ENCODE measurements around the gene DISP3. TPM values are rescaled to one million over a fixed set of nuclear protein-coding genes. Genes with fewer than 3 reads are reported as not detected.

The DISP3 gene
- polyA plus RNA-seq, 1 experiment = 0.02 TPM

- Histone ChIP-seq H3K9me3 (ENCODE audit: control insufficient read depth, insufficient read depth, low read length) (peaks cover 6% of the 10 kb centered on the region; the same call in 1 of the 2 replicates), H3K27ac (ENCODE audit: low read depth, low read length) (no peak overlapping the region), H3K4me3 (ENCODE audit: low read depth, low read length) (no peak overlapping the region), H3K27me3 (ENCODE audit: control insufficient read depth, insufficient read depth, low read length) (peaks cover 3% of the 10 kb centered on the region)
- ChIA-PET CTCF (no interaction called here), POLR2A (no interaction called here)
- no peak for DNase-seq (ENCODE audit: low read depth, low spot score)
- no peak for TF ChIP-seq CTCF (IDR thresholded peaks at IDR 0.05; ENCODE audit: low read depth, low read length)
Observed at GRCh38 chr1:11533790-11534787, 55.1 kb downstream of the DISP3 start.

- Histone ChIP-seq H3K4me3 (ENCODE audit: low read depth, low read length) (no peak overlapping the region), H3K27ac (ENCODE audit: low read depth, low read length) (no peak overlapping the region), H3K9me3 (ENCODE audit: control insufficient read depth, insufficient read depth, low read length) (peaks cover 6% of the 10 kb centered on the region; the same call in 1 of the 2 replicates), H3K27me3 (ENCODE audit: control insufficient read depth, insufficient read depth, low read length) (peaks cover 3% of the 10 kb centered on the region)
- TF ChIP-seq CTCF (IDR thresholded peaks at IDR 0.05; ENCODE audit: low read depth, low read length) = no peak
- DNase-seq (ENCODE audit: low read depth, low spot score) = no peak
- POLR2A ChIA-PET = no interaction called here
- CTCF ChIA-PET = no interaction called here
Observed at GRCh38 chr1:11534846-11535245, 55.9 kb downstream of the DISP3 start.

- POLR2A ChIA-PET = no interaction called here
- CTCF ChIA-PET = no interaction called here
- TF ChIP-seq CTCF (IDR thresholded peaks at IDR 0.05; ENCODE audit: low read depth, low read length) = no peak
Observed at GRCh38 chr1:11535316-11535715, 56.4 kb downstream of the DISP3 start.

GRCh38 chr1:11535761-11536572, 57.0 kb downstream of the DISP3 start:
- CTCF ChIA-PET = no interaction called here
- H3K27ac ChIP-seq (ENCODE audit: low read depth, low read length) = no peak overlapping the region
- POLR2A ChIA-PET = no interaction called here
- peaks cover 3% of the 10 kb centered on the region for H3K27me3 ChIP-seq (ENCODE audit: control insufficient read depth, insufficient read depth, low read length)
- H3K4me3 ChIP-seq (ENCODE audit: low read depth, low read length) = no peak overlapping the region
- peaks cover 6% of the 10 kb centered on the region; the same call in 1 of the 2 replicates for H3K9me3 ChIP-seq (ENCODE audit: control insufficient read depth, insufficient read depth, low read length)
- no peak for DNase-seq (ENCODE audit: low read depth, low spot score)
- no peak for TF ChIP-seq CTCF (IDR thresholded peaks at IDR 0.05; ENCODE audit: low read depth, low read length)

More at GRCh38 chr1:11535316-11535715, 56.4 kb downstream of the DISP3 start:
- no peak for DNase-seq (ENCODE audit: low read depth, low spot score)
- Histone ChIP-seq H3K27me3 (ENCODE audit: control insufficient read depth, insufficient read depth, low read length) (peaks cover 3% of the 10 kb centered on the region), H3K9me3 (ENCODE audit: control insufficient read depth, insufficient read depth, low read length) (peaks cover 6% of the 10 kb centered on the region; the same call in 1 of the 2 replicates), H3K4me3 (ENCODE audit: low read depth, low read length) (no peak overlapping the region), H3K27ac (ENCODE audit: low read depth, low read length) (no peak overlapping the region)

All from AG04450 (cell line).